Parietal lobe (tissue), 2 donors: ENCODE data around the gene RBMS3. TPM values are rescaled to one million over a fixed set of nuclear protein-coding genes. Genes with fewer than 3 reads are reported as not detected.

Source experiments
- small RNA-seq: library from RNA; depleted of rRNA; stranded (forward); fragments of <200 nt; gene quantifications from one replicate; pipeline ENCODE3, GENCODE V24; 2014; ENCODE audit warnings: low replicate concordance
- total RNA-seq: library from RNA; depleted of rRNA; stranded (reverse); fragments of >200 nt; gene quantifications from one replicate; pipeline ENCODE4 v1.2.3, GENCODE V29; 2014

The RBMS3 gene
- total RNA-seq, result 11.6 TPM

GRCh38 chr3:29280404-29281093, at the start of gene RBMS3:
RBMS3 (plus strand) TSS chr3:29281071.

Small RNAs within 50 kb of the gene (small RNA-seq; reads per million reads assigned to genes)
- gene MTND4LP9, result not detected
